IMR-90 (cell line): ENCODE data around the gene RGR. TPM values are rescaled to one million over a fixed set of nuclear protein-coding genes. Genes with fewer than 3 reads are reported as not detected.

Experiments used
- ATAC-seq: fragments of 200-7000 bp; cut with Tn5 transposase; 2 replicates; pipeline ENCODE4 v1.9.1; 2020; ENCODE audit warnings: low read depth, mild to moderate bottlenecking, moderate library complexity
- BruUV-seq: library from RNA; stranded (reverse); fragments of 400-500 nt; replicated peaks from 2 replicates; lab custom pipeline; 2021; lab: Mats Ljungman, UMichigan
- CTCF ChIA-PET: fragments of 300-600 bp; formaldehyde crosslinking; extraction: SDS; loops from one replicate; lab custom pipeline; 2021; ENCODE audit warnings: antibody characterized with exemption; lab: Yijun Ruan, JAX
- POLR2A ChIA-PET: fragments of 300-600 bp; sonication (Branson Sonifier 250); formaldehyde crosslinking; loops from one replicate; lab custom pipeline; 2022; ENCODE audit warnings: antibody characterized with exemption; ENCODE audit not compliant: unreplicated experiment; lab: Charles Lee
- DNase-seq: peaks from one replicate; pipeline ENCODE4 v3.0.0; 2013
- H2AFZ ChIP-seq: replicated peaks from 2 replicates; pipeline ENCODE3; 2013; ENCODE audit warnings: low read length, mild to moderate bottlenecking; ENCODE audit not compliant: poor library complexity
- H2AK5ac ChIP-seq: 2 replicates; pipeline ENCODE4 v1.6.1; 2013; ENCODE audit warnings: low read depth, low read length, inconsistent platforms
- H2AK9ac ChIP-seq: replicated peaks from 2 replicates; pipeline ENCODE3; 2013; ENCODE audit warnings: mild to moderate bottlenecking, low read depth, low read length, moderate library complexity; ENCODE audit not compliant: poor library complexity
- H2BK120ac ChIP-seq: 2 replicates; pipeline ENCODE4 v1.6.1; 2013; ENCODE audit warnings: low read depth, low read length, inconsistent platforms
- H2BK15ac ChIP-seq: 3 replicates; pipeline ENCODE4 v1.6.1; 2013; ENCODE audit warnings: low read depth, low read length, inconsistent platforms
- H2BK20ac ChIP-seq: 2 replicates; pipeline ENCODE4 v1.6.1; 2013; ENCODE audit warnings: low read depth, mild to moderate bottlenecking, inconsistent platforms, low read length, moderate library complexity
- H2BK5ac ChIP-seq: 2 replicates; pipeline ENCODE4 v1.6.1; 2013; ENCODE audit warnings: mild to moderate bottlenecking, low read depth, low read length, inconsistent platforms; ENCODE audit not compliant: poor library complexity, severe bottlenecking
- H3K14ac ChIP-seq: replicated peaks from 2 replicates; pipeline ENCODE4 v1.6.1; 2013; ENCODE audit warnings: low read depth, low read length, inconsistent platforms
- H3K18ac ChIP-seq: 2 replicates; pipeline ENCODE4 v1.6.1; 2013; ENCODE audit warnings: low read depth, low read length, control low read depth
- H3K23ac ChIP-seq: 2 replicates; pipeline ENCODE4 v1.6.1; 2013; ENCODE audit warnings: low read depth, low read length, inconsistent platforms
- H3K27ac ChIP-seq: 2 replicates; pipeline ENCODE4 v1.5.1; 2013; ENCODE audit warnings: mild to moderate bottlenecking, control low read depth, low read length; ENCODE audit not compliant: insufficient read depth
- H3K27me3 ChIP-seq: 2 replicates; pipeline ENCODE4 v1.6.1; 2013; ENCODE audit warnings: low read length; ENCODE audit not compliant: control insufficient read depth, insufficient read depth
- H3K36me3 ChIP-seq: 2 replicates; pipeline ENCODE4 v1.6.1; 2013; ENCODE audit warnings: low read length, mixed read lengths; ENCODE audit not compliant: control insufficient read depth, insufficient read depth
- H3K4ac ChIP-seq: 2 replicates; pipeline ENCODE4 v1.6.1; 2013; ENCODE audit warnings: low read depth, low read length, inconsistent platforms
- H3K4me1 ChIP-seq: 2 replicates; pipeline ENCODE4 v1.6.1; 2013; ENCODE audit warnings: low read length, mixed read lengths; ENCODE audit not compliant: control insufficient read depth, insufficient read depth
- H3K4me2 ChIP-seq: 2 replicates; pipeline ENCODE4 v1.6.1; 2013; ENCODE audit warnings: low read depth, mild to moderate bottlenecking, control low read depth, low read length, moderate library complexity
- H3K4me3 ChIP-seq: 2 replicates; pipeline ENCODE4 v1.5.1; 2013; ENCODE audit warnings: low read depth, mild to moderate bottlenecking, control low read depth, low read length, moderate library complexity; ENCODE audit not compliant: insufficient read depth
- H3K56ac ChIP-seq: 2 replicates; pipeline ENCODE4 v1.6.1; 2013; ENCODE audit warnings: low read length, inconsistent platforms; ENCODE audit not compliant: insufficient read depth; ENCODE audit errors: extremely low read depth
- H3K79me1 ChIP-seq, 2 experiments: 2 replicates each; pipeline ENCODE4 v1.6.1; 2013; ENCODE audit warnings: low read length in 2 of 2, inconsistent platforms in 1 of 2, low read depth in 1 of 2
- H3K9ac ChIP-seq: 2 replicates; pipeline ENCODE4 v1.6.1; 2013; ENCODE audit warnings: low read depth, low read length, control low read depth
- H3K9me1 ChIP-seq: 2 replicates; pipeline ENCODE4 v1.6.1; 2013; ENCODE audit warnings: low read length, inconsistent platforms; ENCODE audit not compliant: insufficient read depth
- H3K9me3 ChIP-seq: 2 replicates; pipeline ENCODE4 v1.6.1; 2013; ENCODE audit warnings: low read length; ENCODE audit not compliant: control insufficient read depth, insufficient read depth
- H4K20me1 ChIP-seq: 2 replicates; pipeline ENCODE4 v1.6.1; 2013; ENCODE audit warnings: low read length, inconsistent platforms; ENCODE audit not compliant: insufficient read depth
- H4K5ac ChIP-seq: 2 replicates; pipeline ENCODE4 v1.6.1; 2013; ENCODE audit warnings: mild to moderate bottlenecking, low read depth, low read length, control low read depth
- H4K8ac ChIP-seq, 2 experiments: 2 replicates each; pipeline ENCODE4 v1.6.1; 2013; ENCODE audit warnings: low read depth in 2 of 2, low read length in 2 of 2, control low read depth in 1 of 2, inconsistent platforms in 1 of 2
- H4K91ac ChIP-seq: 2 replicates; pipeline ENCODE4 v1.6.1; 2013; ENCODE audit warnings: low read depth, low read length, inconsistent platforms; ENCODE audit not compliant: insufficient read depth
- BHLHE40 ChIP-seq: fragments of 150-350 bp; IDR thresholded peaks from 2 replicates; pipeline ENCODE4 v1.6.1; 2016; ENCODE audit warnings: mild to moderate bottlenecking, low read depth, low read length
- CEBPB ChIP-seq: IDR thresholded peaks from 2 replicates; pipeline ENCODE4 v1.6.1; 2012; ENCODE audit warnings: low read depth, low read length, improper control_type of control experiment
- CHD1 ChIP-seq: IDR thresholded peaks from 2 replicates; pipeline ENCODE4 v1.6.1; 2012; ENCODE audit warnings: low read depth, low read length, improper control_type of control experiment
- CTCF ChIP-seq: conservative IDR thresholded peaks from 2 replicates; pipeline ENCODE4 v1.5.1; 2012; ENCODE audit warnings: mild to moderate bottlenecking, low read depth, low read length, improper control_type of control experiment
- ELK1 ChIP-seq: fragments of 150-350 bp; IDR thresholded peaks from 2 replicates; pipeline ENCODE4 v1.6.1; 2016; ENCODE audit warnings: low read depth, mild to moderate bottlenecking, low read length, moderate library complexity, borderline replicate concordance
- FOS ChIP-seq: fragments of 150-350 bp; IDR thresholded peaks from 2 replicates; pipeline ENCODE4 v1.6.1; 2016; ENCODE audit warnings: low read depth, low read length
- MAFK ChIP-seq: IDR thresholded peaks from 2 replicates; pipeline ENCODE4 v1.6.1; 2012; ENCODE audit warnings: low read depth, low read length, improper control_type of control experiment
- MAZ ChIP-seq: IDR thresholded peaks from 2 replicates; pipeline ENCODE4 v1.6.1; 2012; ENCODE audit warnings: low read depth, mild to moderate bottlenecking, low read length, improper control_type of control experiment, moderate library complexity, borderline replicate concordance
- MXI1 ChIP-seq: IDR thresholded peaks from 2 replicates; pipeline ENCODE4 v1.6.1; 2012; ENCODE audit warnings: low read depth, mild to moderate bottlenecking, low read length, moderate library complexity, borderline replicate concordance
- NFE2L2 ChIP-seq: fragments of 150-350 bp; IDR thresholded peaks from 2 replicates; pipeline ENCODE4 v1.6.1; 2016; ENCODE audit warnings: low read depth, mild to moderate bottlenecking, low read length
- POLR2A ChIP-seq: IDR thresholded peaks from 2 replicates; pipeline ENCODE4 v1.6.1; 2012; ENCODE audit warnings: mild to moderate bottlenecking, low read depth, low read length
- RAD21 ChIP-seq: IDR thresholded peaks from 2 replicates; pipeline ENCODE4 v1.6.1; 2012; ENCODE audit warnings: low read length, improper control_type of control experiment
- RCOR1 ChIP-seq: IDR thresholded peaks from 2 replicates; pipeline ENCODE4 v1.6.1; 2012; ENCODE audit warnings: mild to moderate bottlenecking, low read length, improper control_type of control experiment; ENCODE audit not compliant: insufficient replicate concordance
- RFX5 ChIP-seq: IDR thresholded peaks from 2 replicates; pipeline ENCODE4 v1.8.0; 2012; ENCODE audit warnings: low read depth, mild to moderate bottlenecking, low read length, moderate library complexity
- SMC3 ChIP-seq: fragments of 150-350 bp; IDR thresholded peaks from 2 replicates; pipeline ENCODE4 v1.6.1; 2016; ENCODE audit warnings: low read depth, mild to moderate bottlenecking, antibody characterized with exemption, low read length, moderate library complexity
- USF2 ChIP-seq: fragments of 150-350 bp; IDR thresholded peaks from 2 replicates; pipeline ENCODE4 v1.6.1; 2017; ENCODE audit warnings: mild to moderate bottlenecking, antibody characterized with exemption, low read length, low read depth
- WGBS, 2 experiments: methylation state at CpG; one replicate each; pipeline versions ENCODE4 v1.1.5 to v1.1.7; 2013; ENCODE audit warnings: missing lambda C conversion rate in 2 of 2; ENCODE audit not compliant: insufficient read length in 1 of 2; ENCODE audit errors: extremely low coverage in 2 of 2; 5-methylcytosine and 5-hydroxymethylcytosine counted together
- dilution Hi-C: fragments of 300-500 bp; cut with HindIII; formaldehyde crosslinking; loops from one replicate; pipeline ENCODE4 v1.14.3; 2018; ENCODE audit warnings: low sequenced_read_pairs; ENCODE audit not compliant: unreplicated experiment
- in situ Hi-C: fragments of 300-500 bp; cut with MboI; formaldehyde crosslinking; loops from 3 replicates; pipeline ENCODE4 v1.14.3; 2019; ENCODE audit warnings: low sequenced_read_pairs, inconsistent platforms, mixed read lengths
- intact Hi-C: fragments of 100-400 bp; cut with micrococcal nuclease; formaldehyde crosslinking; loops from 2 replicates; pipeline ENCODE4 v1.10.0; 2022
- polyA plus RNA-seq, 3 experiments: library from polyadenylated mRNA; depleted of rRNA; stranded (reverse); fragments of >200 nt; gene quantifications; 2 replicates each; pipeline ENCODE4 v1.2.3, GENCODE V29; 2012; ENCODE audit warnings: low replicate concordance in 1 of 3
- total RNA-seq: library from RNA; depleted of rRNA; stranded (reverse); fragments of >200 nt; gene quantifications from 2 replicates; pipeline ENCODE4 v1.2.3, GENCODE V29; 2012

Gene RGR
- total and polyA plus RNA-seq, 2 of the 4 experiments (the other 2 are of a cell fraction), result not detected

GRCh38 chr10:84224411-84225028 is 20.3 kb upstream of the RGR start:
- no peak overlapping the region for H4K8ac ChIP-seq

More at GRCh38 chr10:84224411-84225028, 20.3 kb upstream of the RGR start:
- in situ Hi-C loops, result no loop called here
- no peaks in the 10 kb centered on the region for H3K4me1 ChIP-seq
- no peak overlapping the region for H2AK9ac ChIP-seq
- ATAC-seq (no peak), DNase-seq (no peak)
- BruUV-seq, result no TSS peak
- POLR2A ChIA-PET, result no interaction called here
- no peak overlapping the region for H3K23ac ChIP-seq
- H3K79me1 ChIP-seq, result no peaks in the 10 kb centered on the region
- H3K4ac ChIP-seq, result no peak overlapping the region
- H3K14ac ChIP-seq, result no peak overlapping the region
- no peak overlapping the region for H2BK20ac ChIP-seq
- no peak overlapping the region for H3K18ac ChIP-seq
- no peak for TF ChIP-seq FOS
- TF ChIP-seq CTCF, result no peak
- TF ChIP-seq ELK1, result no peak
- no peak for TF ChIP-seq RFX5
- no peak for TF ChIP-seq USF2
- TF ChIP-seq CHD1, result no peak
- TF ChIP-seq NFE2L2, result no peak
- TF ChIP-seq RAD21, result no peak
- no peak for TF ChIP-seq RCOR1
- TF ChIP-seq MXI1, result no peak
- TF ChIP-seq CEBPB, result no peak
- no peak for TF ChIP-seq SMC3
- no peak for TF ChIP-seq BHLHE40
- TF ChIP-seq MAFK, result no peak
- TF ChIP-seq MAZ, result no peak
- TF ChIP-seq POLR2A, result no peak
- intact Hi-C loops, result no loop called here
- no peaks in the 10 kb centered on the region for H3K36me3 ChIP-seq
- no peak overlapping the region for H4K5ac ChIP-seq
- no peak overlapping the region for H2AFZ ChIP-seq
- no peak overlapping the region for H4K91ac ChIP-seq
- H2BK15ac ChIP-seq, result no peak overlapping the region
- H3K27me3 ChIP-seq, result peaks cover 2% of the 10 kb centered on the region
- 20% methylated on average over 3 of the region's 6 CpGs; no CpG with 5 or more reads in 1 of the 2 experiments for WGBS, 2 experiments
- H3K27ac ChIP-seq, result no peak overlapping the region
- H3K56ac ChIP-seq, result no peak overlapping the region
- dilution Hi-C loops, result no loop called here
- no peaks in the 10 kb centered on the region for H3K9me3 ChIP-seq
- no peaks in the 10 kb centered on the region for H4K20me1 ChIP-seq
- no peak overlapping the region for H2BK120ac ChIP-seq
- H3K4me2 ChIP-seq, result no peak overlapping the region
- H3K9me1 ChIP-seq, result no peaks in the 10 kb centered on the region
- no peak overlapping the region for H3K9ac ChIP-seq
- H2AK5ac ChIP-seq, result no peak overlapping the region
- H2BK5ac ChIP-seq, result no peak overlapping the region
- no peak overlapping the region for H3K4me3 ChIP-seq
- CTCF ChIA-PET, result no interaction called here
